Kidney epithelial cell (primary cell): ENCODE measurements around the gene KRTAP9-1. TPM values are rescaled to one million over a fixed set of nuclear protein-coding genes. Genes with fewer than 3 reads are reported as not detected.
"Not testable (repeated sequence)": the region's sequence is repeated elsewhere in the genome, so short reads cannot be mapped to it uniquely, and the experiment has no call there.

Source experiments
- DNase-seq: peaks from one replicate; pipeline ENCODE4 v3.0.0-alpha.2; 2010; ENCODE audit warnings: low read depth
- H3K27me3 ChIP-seq: 2 replicates; pipeline ENCODE4 v1.6.0; 2011; ENCODE audit warnings: low read length; ENCODE audit not compliant: control insufficient read depth, insufficient read depth
- H3K36me3 ChIP-seq: 2 replicates; pipeline ENCODE4 v1.5.1; 2011; ENCODE audit warnings: low read length; ENCODE audit not compliant: control insufficient read depth, insufficient read depth
- H3K4me3 ChIP-seq: 2 replicates; pipeline ENCODE4 v1.5.1; 2011; ENCODE audit warnings: low read depth, mild to moderate bottlenecking, control low read depth, low read length
- total RNA-seq: library from RNA; depleted of rRNA; stranded (reverse); fragments of >200 nt; gene quantifications from 2 replicates; pipeline ENCODE4 v1.2.3, GENCODE V29; 2015
- TF ChIP-seq, protein P1 (sequence below): IDR thresholded peaks from 2 replicates; pipeline ENCODE4 v1.5.1; 2011; ENCODE audit warnings: mild to moderate bottlenecking, moderate library complexity, low read length, control low read depth, inconsistent platforms; ENCODE audit not compliant: insufficient read depth, poor library complexity, severe bottlenecking

Gene KRTAP9-1
- total RNA-seq, 1 donor from 2014 or later: not detected

DNA sequence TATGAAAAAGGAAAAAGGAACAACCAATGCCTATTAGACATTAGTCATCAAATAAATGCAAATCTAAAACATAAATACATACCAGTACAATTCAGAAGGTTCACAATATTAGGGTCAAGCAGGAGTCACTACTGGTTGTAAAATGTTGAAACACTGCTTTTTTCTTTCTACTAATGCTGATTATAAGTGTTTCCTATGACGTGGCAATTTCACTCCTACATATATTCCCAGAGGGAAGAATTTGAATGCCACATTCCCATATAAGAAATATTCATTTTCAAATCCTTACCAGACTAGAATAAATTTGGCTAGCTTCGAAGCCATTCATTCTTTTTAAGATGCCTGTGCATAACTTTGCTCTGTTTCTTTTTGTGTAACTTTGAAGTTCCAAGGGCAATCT, 34.1 kb downstream of the KRTAP9-1 start:
- no peak for DNase-seq

GRCh38 chr17:41226051-41226450, 36.4 kb downstream of the KRTAP9-1 start:
- DNase-seq: no peak
- Histone ChIP-seq H3K36me3 (no peaks in the 10 kb centered on the region), H3K4me3 (no peak overlapping the region), H3K27me3 (no peaks in the 10 kb centered on the region)
- TF ChIP-seq, protein P1, sequence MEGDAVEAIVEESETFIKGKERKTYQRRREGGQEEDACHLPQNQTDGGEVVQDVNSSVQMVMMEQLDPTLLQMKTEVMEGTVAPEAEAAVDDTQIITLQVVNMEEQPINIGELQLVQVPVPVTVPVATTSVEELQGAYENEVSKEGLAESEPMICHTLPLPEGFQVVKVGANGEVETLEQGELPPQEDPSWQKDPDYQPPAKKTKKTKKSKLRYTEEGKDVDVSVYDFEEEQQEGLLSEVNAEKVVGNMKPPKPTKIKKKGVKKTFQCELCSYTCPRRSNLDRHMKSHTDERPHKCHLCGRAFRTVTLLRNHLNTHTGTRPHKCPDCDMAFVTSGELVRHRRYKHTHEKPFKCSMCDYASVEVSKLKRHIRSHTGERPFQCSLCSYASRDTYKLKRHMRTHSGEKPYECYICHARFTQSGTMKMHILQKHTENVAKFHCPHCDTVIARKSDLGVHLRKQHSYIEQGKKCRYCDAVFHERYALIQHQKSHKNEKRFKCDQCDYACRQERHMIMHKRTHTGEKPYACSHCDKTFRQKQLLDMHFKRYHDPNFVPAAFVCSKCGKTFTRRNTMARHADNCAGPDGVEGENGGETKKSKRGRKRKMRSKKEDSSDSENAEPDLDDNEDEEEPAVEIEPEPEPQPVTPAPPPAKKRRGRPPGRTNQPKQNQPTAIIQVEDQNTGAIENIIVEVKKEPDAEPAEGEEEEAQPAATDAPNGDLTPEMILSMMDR: no peak

More for the DNA sequence above, 34.1 kb downstream of the KRTAP9-1 start:
- Histone ChIP-seq H3K4me3 (no peak overlapping the region), H3K27me3 (no peaks in the 10 kb centered on the region), H3K36me3 (no peaks in the 10 kb centered on the region)
- TF ChIP-seq, protein P1: no peak

DNA sequence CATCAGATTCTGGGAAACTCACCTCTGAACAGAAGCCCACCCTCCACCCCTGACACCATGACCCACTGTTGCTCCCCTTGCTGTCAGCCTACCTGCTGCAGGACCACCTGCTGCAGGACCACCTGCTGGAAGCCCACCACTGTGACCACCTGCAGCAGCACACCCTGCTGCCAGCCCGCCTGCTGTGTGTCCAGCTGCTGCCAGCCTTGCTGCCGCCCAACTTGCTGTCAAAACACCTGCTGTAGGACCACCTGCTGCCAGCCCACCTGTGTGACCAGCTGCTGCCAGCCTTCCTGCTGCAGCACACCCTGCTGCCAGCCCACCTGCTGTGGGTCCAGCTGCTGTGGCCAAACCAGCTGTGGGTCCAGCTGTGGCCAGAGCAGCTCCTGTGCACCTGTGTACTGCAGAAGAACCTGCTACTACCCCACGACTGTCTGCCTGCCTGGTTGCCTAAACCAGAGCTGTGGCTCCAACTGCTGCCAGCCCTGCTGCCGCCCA, 37.0 kb downstream of the KRTAP9-1 start, which contains the start of gene KRTAP9-2:
TSS of gene KRTAP9-2 (plus strand) at position 51 of the 498 bp plus-strand sequence. CDS start at position 58, 7 bp downstream.
- not testable (repeated sequence) for H3K27me3 ChIP-seq, DNase-seq, H3K36me3 ChIP-seq

GRCh38 chr17:41230094-41230493, 40.4 kb downstream of the KRTAP9-1 start:
- H3K4me3 ChIP-seq: no peak overlapping the region
- no peaks in the 10 kb centered on the region for H3K36me3 ChIP-seq
- TF ChIP-seq, protein P1: no peak
- no peaks in the 10 kb centered on the region for H3K27me3 ChIP-seq
- DNase-seq: no peak

More for the DNA sequence above, 37.0 kb downstream of the KRTAP9-1 start, which contains the start of gene KRTAP9-2:
- not testable (repeated sequence) for H3K4me3 ChIP-seq

- TF ChIP-seq, protein P1: no peak
- Histone ChIP-seq H3K36me3 (no peaks in the 10 kb centered on the region), H3K4me3 (no peak overlapping the region), H3K27me3 (no peaks in the 10 kb centered on the region)
- no peak for DNase-seq
These were observed 42.0 kb downstream of the KRTAP9-1 start for GRCh38 chr17:41231731-41232130.

GRCh38 chr17:41232399-41233105, 42.9 kb downstream of the KRTAP9-1 start, which contains the start of gene KRTAP9-3:
Gene KRTAP9-3, plus strand, starts transcription at chr17:41232449. Its CDS starts 53 bp downstream, at chr17:41232502.
- not testable (repeated sequence) for H3K27me3 ChIP-seq, H3K4me3 ChIP-seq, H3K36me3 ChIP-seq, DNase-seq

GRCh38 chr17:41237116-41237515, 47.4 kb downstream of the KRTAP9-1 start:
- DNase-seq, H3K36me3 ChIP-seq, H3K27me3 ChIP-seq, H3K4me3 ChIP-seq: not testable (repeated sequence)

DNA sequence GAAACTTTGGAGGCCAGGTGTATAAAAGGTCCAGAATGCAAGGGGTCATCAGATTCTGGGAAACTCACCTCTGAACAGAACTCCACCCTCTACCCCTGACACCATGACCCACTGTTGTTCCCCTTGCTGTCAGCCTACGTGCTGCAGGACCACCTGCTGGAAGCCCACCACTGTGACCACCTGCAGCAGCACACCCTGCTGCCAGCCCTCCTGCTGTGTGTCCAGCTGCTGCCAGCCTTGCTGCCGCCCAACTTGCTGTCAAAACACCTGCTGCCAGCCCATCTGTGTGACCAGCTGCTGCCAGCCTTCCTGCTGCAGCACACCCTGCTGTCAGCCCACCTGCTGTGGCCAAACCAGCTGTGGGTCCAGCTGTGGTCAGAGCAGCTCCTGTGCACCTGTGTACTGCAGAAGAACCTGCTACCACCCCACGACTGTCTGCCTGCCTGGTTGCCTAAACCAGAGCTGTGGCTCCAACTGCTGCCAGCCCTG, 48.3 kb downstream of the KRTAP9-1 start, which contains the start of gene KRTAP9-8:
TSS of gene KRTAP9-8 (plus strand) at position 51 of the 489 bp plus-strand sequence. CDS start at position 104, 53 bp downstream.
- DNase-seq, H3K36me3 ChIP-seq, H3K4me3 ChIP-seq, H3K27me3 ChIP-seq: not testable (repeated sequence)
